Measurements from ENCODE around the gene C18orf63. TPM values are rescaled to one million over a fixed set of nuclear protein-coding genes. Genes with fewer than 3 reads are reported as not detected.
A peak's percentile ranks its signal among the peaks of the same experiment; 100 is the strongest.

C18orf63 gene
- total RNA-seq, 2 donors from 2014 or later = not detected

GRCh38 chr18:74389171-74389927 lies 73.7 kb downstream of the C18orf63 start:
- Mint-ChIP-seq H3K4me3 (no peak overlapping the region), H3K36me3 (ENCODE audit: low read depth) (no peaks in the 10 kb centered on the region), H3K4me1 (peaks cover 13% of the 10 kb centered on the region), H3K9me3 (no peaks in the 10 kb centered on the region), H3K27me3 (peaks cover 5% of the 10 kb centered on the region), H3K27ac (no peak overlapping the region)
- ATAC-seq (replicated peaks) = no peak

GRCh38 chr18:74389991-74390390 lies 74.4 kb downstream of the C18orf63 start:
- no peak overlapping the region for H3K27ac Mint-ChIP-seq
- no peak for ATAC-seq (replicated peaks)
- no peak overlapping the region for H3K4me3 Mint-ChIP-seq
- no peaks in the 10 kb centered on the region for H3K36me3 Mint-ChIP-seq (ENCODE audit: low read depth)
- peaks cover 13% of the 10 kb centered on the region for H3K4me1 Mint-ChIP-seq
- H3K27me3 Mint-ChIP-seq = peaks cover 5% of the 10 kb centered on the region
- no peaks in the 10 kb centered on the region for H3K9me3 Mint-ChIP-seq

- no peak overlapping the region for H3K4me3 Mint-ChIP-seq
- no peaks in the 10 kb centered on the region for H3K36me3 Mint-ChIP-seq (ENCODE audit: low read depth)
- H3K27me3 Mint-ChIP-seq = peaks cover 5% of the 10 kb centered on the region
- no peak overlapping the region for H3K27ac Mint-ChIP-seq
- no peaks in the 10 kb centered on the region for H3K9me3 Mint-ChIP-seq
- peaks cover 13% of the 10 kb centered on the region for H3K4me1 Mint-ChIP-seq
- peak; percentile 45 for ATAC-seq (replicated peaks)
These were observed 75.3 kb downstream of the C18orf63 start for GRCh38 chr18:74390900-74391299.

GRCh38 chr18:74392323-74392722 lies 76.7 kb downstream of the C18orf63 start:
- Mint-ChIP-seq H3K36me3 (ENCODE audit: low read depth) (no peaks in the 10 kb centered on the region), H3K4me3 (no peak overlapping the region), H3K4me1 (peaks cover 10% of the 10 kb centered on the region), H3K27me3 (peaks cover 5% of the 10 kb centered on the region), H3K27ac (no peak overlapping the region), H3K9me3 (no peaks in the 10 kb centered on the region)
- no peak for ATAC-seq (replicated peaks)

GRCh38 chr18:74395006-74395405 lies 79.4 kb downstream of the C18orf63 start:
- ATAC-seq (replicated peaks) = no peak
- peaks cover 8% of the 10 kb centered on the region for H3K4me1 Mint-ChIP-seq
- no peaks in the 10 kb centered on the region for H3K9me3 Mint-ChIP-seq
- H3K27ac Mint-ChIP-seq = no peak overlapping the region
- H3K27me3 Mint-ChIP-seq = peaks cover 10% of the 10 kb centered on the region
- H3K36me3 Mint-ChIP-seq (ENCODE audit: low read depth) = no peaks in the 10 kb centered on the region
- H3K4me3 Mint-ChIP-seq = no peak overlapping the region

GRCh38 chr18:74395648-74396154 lies 80.1 kb downstream of the C18orf63 start:
- no peak for ATAC-seq (replicated peaks)
- no peaks in the 10 kb centered on the region for H3K9me3 Mint-ChIP-seq
- H3K27ac Mint-ChIP-seq = no peak overlapping the region
- H3K4me1 Mint-ChIP-seq = peaks cover 8% of the 10 kb centered on the region
- H3K36me3 Mint-ChIP-seq (ENCODE audit: low read depth) = no peaks in the 10 kb centered on the region
- peaks cover 10% of the 10 kb centered on the region for H3K27me3 Mint-ChIP-seq
- H3K4me3 Mint-ChIP-seq = no peak overlapping the region

- peaks cover 10% of the 10 kb centered on the region for H3K27me3 Mint-ChIP-seq
- no peak overlapping the region for H3K4me3 Mint-ChIP-seq
- H3K36me3 Mint-ChIP-seq (ENCODE audit: low read depth) = no peaks in the 10 kb centered on the region
- no peak overlapping the region for H3K27ac Mint-ChIP-seq
- H3K9me3 Mint-ChIP-seq = no peaks in the 10 kb centered on the region
- peaks cover 4% of the 10 kb centered on the region for H3K4me1 Mint-ChIP-seq
- no peak for ATAC-seq (replicated peaks)
These were observed 80.8 kb downstream of the C18orf63 start for GRCh38 chr18:74396171-74397169.

- ATAC-seq (replicated peaks) = no peak
- Mint-ChIP-seq H3K27ac (no peak overlapping the region), H3K4me1 (peaks cover 4% of the 10 kb centered on the region), H3K36me3 (ENCODE audit: low read depth) (no peaks in the 10 kb centered on the region), H3K27me3 (peaks cover 9% of the 10 kb centered on the region), H3K4me3 (no peak overlapping the region), H3K9me3 (no peaks in the 10 kb centered on the region)
These were observed 81.9 kb downstream of the C18orf63 start for GRCh38 chr18:74397572-74397971.

- no peak overlapping the region for H3K4me3 Mint-ChIP-seq
- H3K27me3 Mint-ChIP-seq = peaks cover 6% of the 10 kb centered on the region
- ATAC-seq (replicated peaks) = no peak
- no peak overlapping the region for H3K27ac Mint-ChIP-seq
- peaks cover 4% of the 10 kb centered on the region for H3K4me1 Mint-ChIP-seq
- H3K36me3 Mint-ChIP-seq (ENCODE audit: low read depth) = no peaks in the 10 kb centered on the region
- H3K9me3 Mint-ChIP-seq = no peaks in the 10 kb centered on the region
These were observed 83.7 kb downstream of the C18orf63 start for GRCh38 chr18:74399091-74399887.

GRCh38 chr18:74400813-74401212 lies 85.2 kb downstream of the C18orf63 start:
- H3K4me3 Mint-ChIP-seq = no peak overlapping the region
- no peaks in the 10 kb centered on the region for H3K36me3 Mint-ChIP-seq (ENCODE audit: low read depth)
- no peaks in the 10 kb centered on the region for H3K9me3 Mint-ChIP-seq
- no peak overlapping the region for H3K27ac Mint-ChIP-seq
- H3K27me3 Mint-ChIP-seq = peaks cover 6% of the 10 kb centered on the region
- ATAC-seq (replicated peaks) = no peak
- H3K4me1 Mint-ChIP-seq = peaks cover 4% of the 10 kb centered on the region

- Mint-ChIP-seq H3K4me3 (no peak overlapping the region), H3K27ac (no peak overlapping the region), H3K9me3 (no peaks in the 10 kb centered on the region), H3K36me3 (ENCODE audit: low read depth) (no peaks in the 10 kb centered on the region), H3K27me3 (peaks cover 6% of the 10 kb centered on the region), H3K4me1 (peaks cover 9% of the 10 kb centered on the region)
- ATAC-seq (replicated peaks) = no peak
These were observed 87.3 kb downstream of the C18orf63 start for GRCh38 chr18:74402806-74403433.

GRCh38 chr18:74407888-74408287 lies 92.2 kb downstream of the C18orf63 start:
- H3K27me3 Mint-ChIP-seq = peaks cover 3% of the 10 kb centered on the region
- H3K9me3 Mint-ChIP-seq = no peaks in the 10 kb centered on the region
- H3K27ac Mint-ChIP-seq = peak overlapping the region; percentile 84
- ATAC-seq (replicated peaks) = no peak
- peaks cover 18% of the 10 kb centered on the region for H3K4me1 Mint-ChIP-seq
- H3K36me3 Mint-ChIP-seq (ENCODE audit: low read depth) = no peaks in the 10 kb centered on the region
- H3K4me3 Mint-ChIP-seq = peak overlapping the region; percentile 65
